Renal cortical epithelial cell (primary cell): Measurements from ENCODE around the gene RETSAT. TPM values are rescaled to one million over a fixed set of nuclear protein-coding genes. Genes with fewer than 3 reads are reported as not detected.
A peak's percentile ranks its signal among the peaks of the same experiment; 100 is the strongest.

Experiments used
- DNase-seq: peaks from one replicate; pipeline ENCODE4 v3.0.0-alpha.2; 2011; ENCODE audit warnings: low read depth
- total RNA-seq: library from RNA; depleted of rRNA; stranded (reverse); fragments of >200 nt; gene quantifications from 2 replicates; pipeline ENCODE4 v1.2.3, GENCODE V29; 2014

The RETSAT gene
- total RNA-seq, result 79.7 and 91.5 TPM in 2 replicates

DNA sequence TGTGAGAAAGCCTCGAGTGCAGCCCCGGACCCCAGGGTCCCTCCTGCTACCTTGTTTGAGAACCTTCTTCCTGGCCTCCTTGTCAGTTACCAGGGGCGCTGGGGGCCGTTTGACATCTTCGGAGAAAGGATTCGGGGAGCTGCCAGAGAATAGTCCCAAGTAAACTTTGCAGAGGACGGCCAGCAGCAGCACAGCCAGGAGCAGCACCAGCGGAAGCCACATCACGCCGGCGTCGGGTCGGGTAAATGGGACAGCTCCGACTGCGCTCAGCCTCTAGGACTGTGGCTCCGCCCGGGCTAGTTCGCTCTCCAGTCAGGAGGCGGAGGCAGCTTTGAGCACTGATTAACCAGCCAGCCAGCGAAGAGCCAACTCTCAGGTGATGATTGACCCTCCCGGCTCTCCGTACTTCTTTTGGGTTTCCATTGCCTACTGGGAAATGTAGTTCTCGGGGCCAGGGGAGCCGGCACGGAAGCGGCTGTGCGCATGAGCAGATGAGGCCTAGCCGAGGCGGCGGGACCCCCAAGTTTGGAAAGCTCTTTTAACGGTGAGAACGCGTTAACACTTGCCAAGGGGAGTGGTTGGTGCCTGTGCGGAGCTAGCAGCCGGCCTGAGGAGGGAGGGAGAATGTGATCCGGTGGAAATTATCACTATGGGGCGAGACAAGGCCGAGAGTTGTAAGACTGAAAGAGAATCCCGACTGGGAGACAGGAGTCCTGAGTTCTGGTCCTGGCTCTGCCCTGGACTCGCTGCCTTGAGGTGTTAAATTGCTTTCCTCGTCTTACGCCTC, at the start of gene RETSAT, which contains the start of gene ELMOD3:
RETSAT (minus strand) TSS at position 243 of the 787 bp plus-strand sequence; CDS start at position 222, 21 bp downstream.
ELMOD3 (plus strand) TSS at position 484 of the 787 bp plus-strand sequence. CDS start 2,430 bp downstream, outside the sequence.
- DNase-seq, result peak; percentile 98

DNA sequence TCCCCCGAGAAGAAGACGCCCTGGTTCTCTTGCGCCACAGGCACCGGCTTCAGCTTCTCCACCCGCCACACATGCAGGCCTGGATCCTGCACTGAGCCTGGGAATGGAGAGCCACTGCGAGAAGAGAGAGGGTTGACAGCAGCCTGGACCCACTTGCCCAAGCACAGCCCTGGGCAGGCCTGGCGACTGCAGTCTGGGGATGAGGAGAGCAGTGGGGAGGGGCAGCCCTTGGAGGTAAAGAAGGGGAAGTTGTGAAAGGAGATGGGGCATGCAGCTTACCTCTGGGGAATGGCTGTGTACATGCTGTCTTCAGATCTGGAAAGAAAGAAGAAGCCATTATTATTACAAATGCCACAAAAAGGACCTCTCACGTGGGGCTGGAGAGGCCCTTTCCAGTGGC, 47.5 kb upstream of the RETSAT start:
- no peak for DNase-seq

DNA sequence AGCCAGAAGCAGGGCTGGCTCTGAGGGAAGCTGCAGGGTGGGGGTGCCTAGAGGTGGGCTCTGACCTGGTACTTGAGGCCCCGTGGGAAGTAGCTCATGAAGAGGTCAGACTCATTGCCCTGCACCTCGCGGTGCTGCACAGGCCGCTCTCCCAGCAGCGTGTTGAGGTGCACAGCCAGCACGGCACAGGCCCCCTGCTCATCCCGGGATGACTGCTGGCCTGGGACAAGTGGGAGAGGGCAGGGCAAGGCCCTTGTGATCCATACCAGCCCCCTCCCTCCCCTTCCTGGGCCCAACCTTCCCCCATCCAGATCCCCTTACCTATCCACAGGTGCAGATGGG, 47.1 kb upstream of the RETSAT start:
- no peak for DNase-seq

DNA sequence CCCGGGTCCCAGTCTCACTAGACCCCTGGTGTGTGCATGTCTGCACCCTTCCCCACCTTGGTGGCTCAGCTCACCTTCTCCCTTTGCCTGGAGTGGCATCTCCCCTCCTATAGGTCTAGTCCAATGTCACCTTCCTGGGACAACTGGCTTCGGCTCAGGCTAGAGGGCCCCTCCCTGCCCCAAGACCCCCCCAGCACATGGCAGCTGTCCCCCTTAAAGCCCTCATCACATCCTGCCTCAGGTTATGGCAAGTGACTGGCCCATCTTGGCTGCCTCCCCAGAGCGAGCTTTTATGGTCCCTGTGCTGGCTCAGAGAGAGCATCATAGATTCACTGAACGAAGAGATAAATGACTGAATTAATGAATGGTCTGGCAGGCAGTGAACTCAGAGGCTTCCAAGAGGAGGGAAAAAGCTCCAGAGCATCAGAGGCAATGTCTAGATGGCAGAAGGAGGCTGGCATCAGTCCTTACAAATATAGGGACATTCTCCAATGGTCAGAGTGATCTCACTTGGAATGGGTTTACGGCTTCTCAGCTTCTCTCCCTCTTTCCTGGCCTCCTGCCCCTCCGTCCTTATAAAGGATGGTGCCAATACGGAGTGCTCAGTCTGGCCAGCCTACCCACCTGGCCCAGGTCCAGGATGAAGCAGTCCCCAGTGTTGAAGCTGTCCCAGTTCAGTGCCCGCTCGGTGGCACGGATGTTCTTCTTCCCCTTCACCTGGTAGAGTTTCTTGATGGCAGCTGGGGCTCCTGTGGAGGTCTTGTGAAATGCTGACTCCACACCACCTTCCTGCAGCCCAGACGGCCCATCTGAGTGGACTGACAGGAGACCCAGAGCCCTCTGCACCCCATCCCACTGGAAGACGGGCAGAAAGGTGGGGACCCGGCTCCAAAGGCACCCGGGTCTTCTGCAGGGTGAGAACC, 46.5 kb upstream of the RETSAT start:
- DNase-seq, result no peak

DNA sequence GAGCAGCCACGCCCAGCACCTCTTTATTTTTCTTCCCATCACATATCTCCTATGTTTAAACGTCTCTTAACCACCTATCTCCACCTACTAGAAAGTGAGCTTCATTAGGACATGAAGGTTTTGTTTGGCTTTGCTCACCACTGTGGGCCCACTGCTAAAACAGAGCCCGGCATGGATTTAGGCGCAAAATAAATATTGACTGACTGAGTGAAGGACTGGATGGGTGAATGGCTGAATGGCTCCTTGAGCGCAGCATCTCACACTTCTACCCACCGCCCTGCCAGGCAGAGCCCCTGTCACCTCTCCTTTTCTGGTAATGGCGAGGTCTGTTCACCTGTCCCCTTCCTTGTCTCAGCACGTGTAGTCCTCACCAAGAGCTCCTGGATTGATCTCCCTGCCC, 45.7 kb upstream of the RETSAT start:
- DNase-seq, result no peak

DNA sequence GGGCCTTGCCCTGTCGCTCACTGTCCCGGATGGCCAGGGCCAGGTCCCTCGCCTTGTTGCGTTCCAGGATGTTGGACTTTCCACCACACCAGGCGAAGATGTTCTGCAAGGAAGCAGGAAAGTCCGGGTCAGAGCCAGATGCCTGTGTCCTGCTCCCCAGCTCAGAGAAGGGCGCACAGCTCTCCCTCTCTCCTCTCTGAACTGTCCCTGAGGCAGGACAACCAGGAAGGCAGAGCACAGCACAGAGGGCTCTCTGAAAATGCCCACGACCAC, 44.8 kb upstream of the RETSAT start:
- no peak for DNase-seq

DNA sequence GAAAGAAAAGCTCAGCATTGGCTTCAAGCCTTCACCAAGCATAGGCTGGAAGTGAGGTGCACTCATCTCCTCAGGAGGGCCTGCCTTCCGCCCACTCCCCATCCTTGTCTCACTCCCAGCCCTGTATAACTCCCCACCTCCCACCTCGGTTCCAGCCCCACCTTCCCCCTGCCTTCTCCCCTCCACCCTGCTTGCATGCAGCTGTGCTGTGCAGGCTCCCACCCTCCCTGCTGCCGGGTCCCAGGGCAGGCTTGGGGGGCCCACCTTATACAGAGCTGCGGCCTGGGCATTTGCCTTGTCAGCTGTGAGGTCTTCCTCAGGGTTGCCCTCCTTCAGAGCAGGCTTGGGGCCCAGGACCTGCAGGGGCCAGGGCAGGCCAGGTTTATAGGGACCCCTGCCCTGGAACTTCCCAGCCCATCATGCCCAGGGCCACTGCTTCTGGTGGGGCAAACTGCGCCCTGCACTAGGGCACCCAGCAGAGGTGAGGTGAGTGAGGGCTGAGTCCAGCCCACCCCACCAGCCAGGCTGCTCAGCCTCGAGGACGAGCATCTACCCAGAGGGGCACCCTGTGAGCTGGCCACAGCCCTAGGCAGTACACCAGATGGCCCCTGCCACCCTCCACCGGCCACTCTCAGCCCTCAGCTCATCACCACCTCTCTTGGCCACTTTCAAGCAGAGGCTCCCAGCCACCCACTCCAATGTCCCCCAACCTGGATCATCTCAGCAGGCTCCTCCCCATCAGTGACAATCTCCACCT, 44.3 kb upstream of the RETSAT start:
- DNase-seq, result no peak

DNA sequence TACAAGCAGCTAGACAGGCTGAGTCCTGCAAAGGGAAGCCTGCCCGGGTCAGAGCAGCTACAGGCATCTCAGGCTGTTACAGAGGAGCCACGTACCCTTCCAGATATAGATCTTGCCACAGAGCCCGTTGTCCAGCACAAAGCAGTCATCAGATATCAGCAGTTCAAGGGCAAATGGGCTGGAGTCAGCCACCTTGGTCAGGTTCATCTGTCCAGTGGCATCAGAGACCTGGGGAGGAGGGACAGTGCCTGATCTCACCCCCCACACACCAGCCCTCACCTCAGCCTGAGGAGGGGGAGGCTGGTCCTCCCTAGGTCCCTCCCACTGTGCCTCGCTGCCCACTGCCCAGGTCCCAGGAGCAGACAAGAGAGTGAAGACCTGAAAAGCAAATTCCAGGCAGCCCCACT, 43.6 kb upstream of the RETSAT start:
- DNase-seq, result no peak

DNA sequence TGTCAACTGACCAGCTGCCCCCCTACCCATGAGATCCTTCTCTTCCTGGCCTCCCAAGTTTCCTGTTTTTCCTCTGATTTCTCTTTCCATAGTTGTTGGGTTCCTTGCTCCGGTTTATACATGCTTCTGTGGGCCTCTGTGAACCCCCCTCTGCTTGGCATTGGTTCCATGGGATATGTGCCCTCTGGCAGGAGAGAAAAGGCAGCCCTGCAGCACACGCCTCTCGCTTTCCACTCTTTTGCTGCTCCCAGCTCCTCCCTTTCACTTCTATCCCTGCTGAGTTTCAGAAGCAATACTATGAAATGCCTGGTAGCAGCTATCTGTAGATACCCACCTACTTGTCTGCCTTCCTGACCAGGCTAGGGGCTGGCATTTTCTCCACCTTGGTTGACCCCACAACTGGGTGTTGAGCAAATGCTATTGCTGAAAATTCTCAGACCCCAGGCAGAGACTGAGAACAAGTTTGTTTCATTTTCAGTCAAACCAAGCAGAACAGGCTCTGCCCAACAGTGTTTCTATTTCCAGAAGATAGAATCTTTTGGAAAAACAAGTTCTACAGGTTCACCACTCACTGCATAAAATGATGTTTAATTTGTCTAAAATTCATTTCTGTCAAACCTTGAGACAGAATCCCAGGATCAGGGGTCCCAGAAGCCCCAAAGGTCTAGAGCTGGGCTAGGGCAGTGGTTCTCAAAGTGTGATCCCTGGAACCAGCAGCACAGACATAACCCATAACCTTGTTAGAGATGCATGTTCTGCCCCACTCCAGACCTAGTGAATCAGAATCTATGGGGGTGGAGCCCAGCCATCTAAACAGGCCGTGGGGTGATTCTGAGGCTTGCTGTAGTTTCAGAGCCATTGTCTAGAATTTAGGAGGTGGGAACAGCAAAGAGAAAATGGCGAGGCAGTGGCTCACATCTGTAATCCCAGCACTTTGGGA, 42.5 kb upstream of the RETSAT start:
- no peak for DNase-seq

DNA sequence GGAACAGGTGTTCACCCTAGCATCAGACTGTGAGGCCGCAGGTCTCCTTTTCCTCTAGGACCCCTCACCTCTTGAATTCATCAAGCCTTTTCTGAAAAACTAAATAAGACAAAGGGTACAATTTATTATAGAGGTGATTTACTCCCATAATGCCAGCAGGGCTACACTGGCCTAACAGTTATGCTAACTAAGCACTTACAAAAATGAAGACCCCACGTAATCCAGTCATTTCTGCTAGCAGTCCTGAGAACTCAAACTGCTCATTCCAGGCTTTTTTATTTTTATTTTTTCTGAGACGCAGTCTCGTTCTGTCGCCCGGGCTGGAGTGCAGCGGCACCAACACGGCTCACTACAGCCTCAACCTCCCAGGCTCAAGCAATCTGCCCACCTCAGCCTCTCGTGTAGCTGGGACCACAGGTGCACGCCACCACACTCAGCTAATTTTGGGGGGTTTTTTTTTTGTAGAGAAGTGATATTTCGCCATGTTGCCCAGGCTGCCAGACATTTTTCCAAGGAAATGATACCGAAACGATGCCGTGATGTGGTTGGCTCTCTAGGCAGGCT, 41.7 kb upstream of the RETSAT start:
- DNase-seq, result no peak

DNA sequence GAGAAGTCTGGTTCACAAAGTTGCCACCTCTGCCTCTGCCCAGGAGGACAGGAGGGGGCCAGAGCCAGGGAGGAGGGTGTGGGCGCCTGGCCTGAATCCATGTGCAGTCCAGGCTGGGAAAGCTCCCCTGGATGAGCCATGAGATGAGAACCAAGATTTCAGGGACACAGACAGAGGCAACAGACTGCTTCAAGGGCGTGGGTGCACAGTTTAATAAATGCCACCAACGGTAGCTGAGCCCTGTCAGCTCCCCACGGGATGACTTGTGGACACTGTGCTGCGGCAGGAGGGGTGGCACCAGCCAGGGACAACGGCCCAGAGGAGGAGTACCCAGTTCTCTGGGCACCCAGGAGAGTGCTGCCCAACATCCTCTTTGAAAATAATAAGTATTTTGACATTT, 40.6 kb upstream of the RETSAT start:
- DNase-seq, result no peak

DNA sequence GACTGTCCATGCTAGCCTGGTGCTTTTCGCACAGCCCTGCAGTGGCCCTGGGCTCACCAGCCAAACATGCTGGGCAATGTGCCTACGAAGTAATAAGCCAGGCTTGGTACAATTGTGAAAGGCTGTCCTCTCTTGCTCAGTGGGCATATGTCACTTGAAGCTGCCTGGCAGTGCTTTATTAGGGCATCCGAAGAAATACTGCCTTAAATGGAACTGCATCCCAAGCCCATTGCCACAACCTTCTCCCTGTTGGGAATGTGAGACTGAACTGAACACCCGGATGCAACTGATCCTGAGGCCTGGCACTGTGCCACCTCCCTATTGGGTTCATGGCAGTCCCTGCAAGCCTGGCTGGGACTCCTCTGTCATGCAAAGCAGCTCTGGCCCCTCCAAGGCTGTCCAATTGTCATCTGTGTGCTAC, 39.9 kb upstream of the RETSAT start:
- DNase-seq, result no peak

DNA sequence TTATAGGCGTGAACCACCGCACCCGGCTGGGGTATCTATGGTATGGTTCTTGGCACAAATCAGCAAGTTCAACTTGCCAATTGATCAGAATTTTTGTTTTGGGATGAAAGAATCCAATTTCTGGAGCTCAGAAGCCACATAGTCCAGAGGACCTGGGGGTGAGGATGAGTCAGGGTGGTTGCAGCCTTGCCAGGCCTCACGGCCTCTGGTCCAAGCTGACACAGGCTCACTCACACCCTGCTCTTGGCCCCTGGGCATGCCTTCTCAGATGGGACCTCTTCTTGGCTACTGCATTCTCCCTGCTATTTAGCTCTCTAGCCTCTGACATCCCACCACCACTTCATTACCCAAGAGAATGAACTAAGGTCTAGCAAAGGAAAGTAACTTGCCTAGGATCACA, 39.5 kb upstream of the RETSAT start:
- DNase-seq, result peak; percentile 42

DNA sequence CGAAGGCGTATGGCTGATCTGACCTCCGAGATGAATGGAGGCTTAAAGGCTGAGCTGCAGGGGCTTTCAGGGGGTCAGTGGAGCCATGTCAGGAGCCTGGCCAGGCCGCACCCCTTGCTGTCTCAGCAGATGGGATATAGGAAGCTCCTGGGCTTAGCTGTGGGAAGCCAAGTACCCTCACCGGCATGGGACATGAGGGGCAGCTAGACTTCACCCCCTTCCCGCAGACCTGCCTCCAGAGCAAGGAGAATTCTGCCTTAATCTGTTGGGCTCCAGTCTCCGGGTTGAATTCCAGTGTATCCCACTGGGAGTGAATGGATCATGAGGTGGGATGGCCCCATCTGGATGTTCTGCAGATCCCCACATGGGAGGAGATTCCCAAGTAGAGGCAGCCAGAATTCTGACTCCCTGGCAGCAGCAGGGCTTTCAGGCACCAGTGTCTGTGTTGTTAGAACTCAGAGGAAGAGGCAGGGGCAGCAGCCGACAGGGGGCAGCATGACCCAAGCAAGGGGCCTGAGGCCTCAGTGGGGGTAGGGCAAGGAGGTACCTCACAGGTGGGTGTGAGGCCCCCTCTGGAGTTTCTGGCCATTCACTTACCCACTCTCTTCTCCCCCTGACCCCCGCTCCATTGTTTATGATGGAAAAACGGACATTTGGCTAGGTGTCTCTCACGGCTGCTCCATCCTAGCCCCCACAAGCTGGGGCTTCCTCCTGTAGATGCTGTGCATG, 36.8 kb upstream of the RETSAT start:
- no peak for DNase-seq

DNA sequence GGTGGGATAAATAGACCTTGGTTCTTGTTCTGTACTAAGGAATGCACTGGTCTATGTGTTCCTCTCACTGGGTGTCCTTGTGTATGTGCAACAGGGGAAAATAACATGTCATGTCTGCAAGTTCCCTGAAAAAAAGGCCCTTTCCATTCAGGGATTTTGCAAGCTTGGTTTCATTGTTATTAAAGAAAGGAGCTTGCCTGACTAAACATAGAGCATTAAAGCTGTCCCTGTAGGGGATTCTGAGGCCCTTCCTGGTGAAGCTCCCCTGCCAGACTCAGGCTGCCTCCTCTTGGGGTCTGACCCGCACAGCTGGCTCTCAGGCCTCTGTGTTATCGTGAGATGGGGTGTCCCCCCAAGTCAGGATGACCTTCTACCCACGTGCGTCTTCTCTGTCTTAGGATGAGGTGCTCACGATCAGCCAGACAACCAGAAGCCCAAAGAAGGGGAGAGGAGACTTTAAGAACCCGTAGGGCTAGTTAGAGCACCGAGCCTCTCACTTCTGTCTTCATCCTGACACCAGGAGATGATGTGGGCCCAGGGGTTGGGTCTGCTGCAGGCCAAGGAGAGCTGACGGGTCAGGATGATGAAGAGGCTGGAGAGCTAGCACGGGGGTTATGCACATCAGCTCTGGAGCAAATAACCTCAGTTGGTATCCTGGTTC, 34.7 kb upstream of the RETSAT start:
- DNase-seq, result no peak

DNA sequence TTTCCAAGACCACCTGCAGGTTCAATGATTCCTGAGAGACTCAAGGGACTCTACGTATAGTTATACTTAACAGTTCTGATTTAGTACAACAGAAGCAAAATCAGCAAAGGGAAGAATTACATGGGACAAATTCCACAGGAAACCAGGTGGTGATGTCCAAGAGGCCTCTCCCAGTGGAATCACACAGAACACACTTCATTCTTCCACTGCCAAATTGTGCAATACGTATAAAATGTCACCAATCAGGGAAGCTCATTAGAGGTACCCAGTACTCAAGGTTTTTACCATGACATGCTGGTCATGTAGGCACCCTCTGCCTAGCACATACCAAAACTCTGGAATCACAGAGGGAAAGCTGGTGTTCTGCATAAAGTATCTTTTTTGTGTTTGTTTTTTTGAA, 33.4 kb upstream of the RETSAT start:
- no peak for DNase-seq

DNA sequence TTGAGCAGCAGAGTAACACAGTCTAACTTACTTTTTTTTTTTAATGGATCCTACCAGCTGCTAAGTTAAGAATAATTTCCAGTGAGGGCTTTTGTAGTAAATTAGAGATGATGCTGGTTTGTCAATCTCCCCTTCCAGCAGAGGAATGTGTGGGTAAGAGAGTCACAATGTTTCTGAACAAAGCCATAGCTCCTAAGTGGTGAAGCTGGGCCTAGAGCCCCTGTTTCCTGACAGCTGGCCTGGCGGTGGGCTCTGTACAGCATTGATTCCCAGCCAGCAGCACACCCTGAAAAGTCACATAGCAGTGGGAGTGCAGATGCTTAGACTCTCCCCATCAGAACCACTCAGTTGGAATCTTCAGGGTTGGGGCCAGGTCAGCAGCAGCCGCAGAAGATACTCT, 31.4 kb upstream of the RETSAT start:
- DNase-seq, result no peak

DNA sequence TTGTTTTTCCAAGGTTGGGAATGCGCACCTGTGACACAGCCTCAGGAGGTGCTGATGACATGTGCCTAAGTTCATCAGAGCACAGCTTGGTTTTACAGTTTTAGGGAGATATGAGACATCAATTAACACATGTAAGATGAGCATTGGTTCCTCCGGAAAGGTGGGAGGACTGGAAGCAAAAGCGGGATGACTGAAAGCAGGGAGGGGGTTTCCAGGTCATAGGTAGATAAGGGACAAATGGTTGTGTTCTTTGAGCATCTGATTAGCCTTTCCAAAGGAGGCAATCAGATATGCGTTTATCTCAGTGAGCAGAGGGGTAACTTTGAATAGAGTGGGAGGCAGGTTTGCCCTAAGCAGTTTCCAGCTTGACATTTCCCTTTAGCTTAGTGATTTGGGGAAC, 29.5 kb upstream of the RETSAT start:
- DNase-seq, result no peak

DNA sequence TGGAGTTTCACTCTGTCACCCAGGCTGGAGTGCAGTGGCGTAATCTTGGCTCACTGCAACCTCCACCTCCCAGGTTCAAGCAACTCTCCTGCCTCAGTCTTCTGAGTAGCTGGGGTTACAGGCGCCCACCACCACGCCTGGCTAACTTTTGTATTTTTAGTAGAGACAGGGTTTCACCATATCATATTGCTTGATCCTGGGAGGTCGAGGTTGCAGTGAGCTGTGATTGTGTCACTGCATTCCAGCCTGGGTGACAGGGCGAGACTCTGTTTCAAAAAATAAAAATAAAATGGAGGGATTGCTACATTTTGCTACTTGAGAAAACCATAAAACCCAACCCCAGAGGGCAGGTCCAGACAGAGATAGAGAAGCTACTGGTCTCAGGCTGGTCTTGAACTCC, 28.8 kb upstream of the RETSAT start:
- peak; percentile 67 for DNase-seq

DNA sequence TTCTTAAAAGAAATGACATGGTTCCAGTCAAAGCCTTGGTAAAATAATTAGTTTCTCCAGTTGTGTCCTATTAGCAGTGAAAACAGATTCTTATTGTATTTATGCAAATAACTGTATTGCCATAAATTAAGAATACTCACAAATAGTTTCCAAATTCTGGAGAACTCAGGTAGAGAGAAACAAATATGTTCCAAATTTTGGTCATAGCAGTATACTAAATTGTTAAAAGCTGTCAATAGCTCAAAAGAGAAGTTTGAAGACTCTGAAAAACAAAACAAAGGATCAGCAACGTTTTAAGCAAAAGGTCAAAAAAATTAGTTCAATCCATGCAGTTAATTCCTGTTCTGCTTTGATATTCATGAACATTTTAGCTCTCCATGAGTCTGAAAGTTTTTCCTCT, 25.7 kb upstream of the RETSAT start:
- no peak for DNase-seq
